Brain microvascular endothelial cell (primary cell): ENCODE data around the gene RABEP2.

Experiments used
- DNase-seq: peaks from one replicate; pipeline ENCODE4 v3.0.0-alpha.2; 2020
- H3K27ac ChIP-seq: fragments of 250-450 bp; sonication (Bioruptor Pico); 2 replicates; pipeline ENCODE4 v1.5.1; 2020; ENCODE audit warnings: mild to moderate bottlenecking, moderate library complexity
- H3K27me3 ChIP-seq: fragments of 250-450 bp; sonication (Bioruptor Pico); replicated peaks from 2 replicates; pipeline ENCODE4 v1.5.1; 2020; ENCODE audit warnings: mild to moderate bottlenecking
- H3K36me3 ChIP-seq: fragments of 250-450 bp; sonication (Bioruptor Pico); replicated peaks from 2 replicates; pipeline ENCODE4 v1.5.1; 2020; ENCODE audit warnings: mild to moderate bottlenecking
- H3K4me3 ChIP-seq: 2 replicates; pipeline ENCODE4 v1.5.1; 2011; ENCODE audit warnings: low read depth, mild to moderate bottlenecking, control low read depth, low read length, moderate library complexity
- in situ Hi-C: cut with HindIII; loops from 2 replicates; pipeline ENCODE4 v1.10.0; 2017; ENCODE audit warnings: low sequenced_read_pairs, low pct_ligation_motif_present
- TF ChIP-seq, protein P1 (sequence below): IDR thresholded peaks from 2 replicates; pipeline ENCODE4 v1.5.1; 2011; ENCODE audit warnings: low read depth, mild to moderate bottlenecking, moderate library complexity, low read length, control low read depth, inconsistent platforms; ENCODE audit errors: missing control alignments

The RABEP2 gene

DNA sequence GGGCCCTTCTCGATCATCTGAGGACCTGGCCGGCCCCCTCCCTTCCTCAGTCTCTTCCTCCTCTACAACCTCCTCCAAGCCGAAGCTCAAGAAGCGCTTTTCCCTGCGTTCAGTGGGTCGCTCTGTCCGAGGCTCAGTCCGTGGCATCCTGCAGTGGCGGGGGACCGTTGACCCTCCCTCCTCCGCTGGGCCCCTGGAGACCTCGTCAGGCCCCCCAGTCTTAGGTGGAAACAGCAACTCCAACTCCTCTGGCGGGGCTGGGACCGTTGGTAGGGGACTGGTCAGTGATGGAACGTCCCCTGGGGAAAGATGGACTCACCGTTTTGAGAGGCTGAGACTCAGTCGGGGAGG is 58.6 kb downstream of the RABEP2 start:
- Histone ChIP-seq H3K27me3 (no peaks in the 10 kb centered on the region), H3K36me3 (peaks cover 33% of the 10 kb centered on the region), H3K4me3 (no peak overlapping the region), H3K27ac (no peak overlapping the region)
- in situ Hi-C loops, result no loop called here
- TF ChIP-seq, protein P1, sequence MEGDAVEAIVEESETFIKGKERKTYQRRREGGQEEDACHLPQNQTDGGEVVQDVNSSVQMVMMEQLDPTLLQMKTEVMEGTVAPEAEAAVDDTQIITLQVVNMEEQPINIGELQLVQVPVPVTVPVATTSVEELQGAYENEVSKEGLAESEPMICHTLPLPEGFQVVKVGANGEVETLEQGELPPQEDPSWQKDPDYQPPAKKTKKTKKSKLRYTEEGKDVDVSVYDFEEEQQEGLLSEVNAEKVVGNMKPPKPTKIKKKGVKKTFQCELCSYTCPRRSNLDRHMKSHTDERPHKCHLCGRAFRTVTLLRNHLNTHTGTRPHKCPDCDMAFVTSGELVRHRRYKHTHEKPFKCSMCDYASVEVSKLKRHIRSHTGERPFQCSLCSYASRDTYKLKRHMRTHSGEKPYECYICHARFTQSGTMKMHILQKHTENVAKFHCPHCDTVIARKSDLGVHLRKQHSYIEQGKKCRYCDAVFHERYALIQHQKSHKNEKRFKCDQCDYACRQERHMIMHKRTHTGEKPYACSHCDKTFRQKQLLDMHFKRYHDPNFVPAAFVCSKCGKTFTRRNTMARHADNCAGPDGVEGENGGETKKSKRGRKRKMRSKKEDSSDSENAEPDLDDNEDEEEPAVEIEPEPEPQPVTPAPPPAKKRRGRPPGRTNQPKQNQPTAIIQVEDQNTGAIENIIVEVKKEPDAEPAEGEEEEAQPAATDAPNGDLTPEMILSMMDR, result no peak
- DNase-seq, result no peak

DNA sequence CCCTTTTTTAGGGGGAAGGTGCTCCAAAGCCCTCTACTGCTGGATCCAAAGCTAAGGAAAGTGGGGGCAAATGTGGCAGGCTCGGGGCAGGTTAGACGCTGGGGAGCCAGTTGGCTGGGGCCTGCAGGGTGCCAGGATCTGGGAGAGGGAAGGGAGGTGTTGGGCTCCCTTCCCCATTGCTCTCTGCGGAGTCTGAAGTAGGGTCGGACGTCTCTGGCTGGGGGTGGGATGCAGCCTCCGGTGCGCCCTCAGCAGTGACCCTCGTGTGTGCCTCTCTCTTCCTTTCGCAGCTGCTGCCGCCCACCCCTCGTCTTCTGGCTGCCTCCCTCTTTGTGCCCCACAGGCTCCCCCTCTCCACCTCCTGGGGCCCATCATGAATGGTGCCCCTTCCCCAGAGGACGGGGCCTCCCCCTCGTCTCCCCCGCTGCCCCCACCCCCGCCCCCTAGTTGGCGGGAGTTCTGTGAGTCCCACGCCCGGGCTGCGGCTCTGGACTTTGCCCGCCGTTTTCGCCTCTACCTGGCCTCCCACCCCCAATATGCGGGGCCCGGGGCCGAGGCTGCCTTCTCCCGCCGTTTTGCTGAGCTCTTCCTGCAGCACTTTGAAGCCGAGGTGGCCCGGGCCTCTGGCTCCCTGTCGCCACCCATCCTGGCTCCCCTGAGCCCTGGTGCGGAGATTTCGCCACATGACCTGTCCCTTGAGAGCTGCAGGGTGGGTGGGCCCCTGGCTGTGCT is 59.1 kb downstream of the RABEP2 start:
- H3K27ac ChIP-seq, result no peak overlapping the region
- H3K36me3 ChIP-seq, result peaks cover 29% of the 10 kb centered on the region
- TF ChIP-seq, protein P1, result no peak
- in situ Hi-C loops, result no loop called here
- H3K4me3 ChIP-seq, result no peak overlapping the region
- H3K27me3 ChIP-seq, result no peaks in the 10 kb centered on the region
- no peak for DNase-seq

DNA sequence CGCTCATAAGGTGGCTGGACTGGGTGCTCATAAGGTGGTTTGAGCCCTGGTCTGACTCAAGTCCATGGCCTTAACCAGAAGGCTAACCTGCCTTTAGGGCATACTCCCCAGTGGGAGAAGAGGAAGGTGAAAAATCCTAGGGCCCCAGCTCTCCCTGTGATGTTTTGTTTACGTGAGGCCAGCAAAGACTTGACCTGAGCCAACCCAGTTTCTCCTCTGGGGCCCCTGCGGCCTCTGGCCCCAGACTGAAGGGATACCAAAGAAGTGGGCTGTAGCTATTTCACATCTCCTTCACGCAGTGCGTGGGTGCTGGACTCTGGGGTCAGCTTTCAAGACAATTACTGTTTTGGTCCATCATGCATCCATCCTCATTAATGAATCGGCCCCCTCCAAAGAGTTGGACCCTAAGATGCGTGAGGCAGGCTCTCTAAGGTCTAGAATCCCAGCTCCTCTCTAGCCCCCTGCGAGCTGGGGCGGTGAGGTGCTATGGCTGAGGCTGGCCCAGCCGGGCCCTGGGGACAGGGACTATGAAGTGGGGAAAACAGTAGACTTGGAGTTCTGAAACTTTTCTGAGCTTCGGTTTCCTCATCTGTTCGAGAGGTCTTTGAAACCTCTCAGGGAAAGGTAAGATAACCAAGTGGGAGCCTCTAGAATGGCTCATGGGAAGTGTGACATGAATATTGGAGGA is 59.9 kb downstream of the RABEP2 start:
- no peaks in the 10 kb centered on the region for H3K27me3 ChIP-seq
- TF ChIP-seq, protein P1, result no peak
- no peak overlapping the region for H3K27ac ChIP-seq
- H3K4me3 ChIP-seq, result no peak overlapping the region
- in situ Hi-C loops, result no loop called here
- DNase-seq, result no peak
- H3K36me3 ChIP-seq, result peaks cover 23% of the 10 kb centered on the region

DNA sequence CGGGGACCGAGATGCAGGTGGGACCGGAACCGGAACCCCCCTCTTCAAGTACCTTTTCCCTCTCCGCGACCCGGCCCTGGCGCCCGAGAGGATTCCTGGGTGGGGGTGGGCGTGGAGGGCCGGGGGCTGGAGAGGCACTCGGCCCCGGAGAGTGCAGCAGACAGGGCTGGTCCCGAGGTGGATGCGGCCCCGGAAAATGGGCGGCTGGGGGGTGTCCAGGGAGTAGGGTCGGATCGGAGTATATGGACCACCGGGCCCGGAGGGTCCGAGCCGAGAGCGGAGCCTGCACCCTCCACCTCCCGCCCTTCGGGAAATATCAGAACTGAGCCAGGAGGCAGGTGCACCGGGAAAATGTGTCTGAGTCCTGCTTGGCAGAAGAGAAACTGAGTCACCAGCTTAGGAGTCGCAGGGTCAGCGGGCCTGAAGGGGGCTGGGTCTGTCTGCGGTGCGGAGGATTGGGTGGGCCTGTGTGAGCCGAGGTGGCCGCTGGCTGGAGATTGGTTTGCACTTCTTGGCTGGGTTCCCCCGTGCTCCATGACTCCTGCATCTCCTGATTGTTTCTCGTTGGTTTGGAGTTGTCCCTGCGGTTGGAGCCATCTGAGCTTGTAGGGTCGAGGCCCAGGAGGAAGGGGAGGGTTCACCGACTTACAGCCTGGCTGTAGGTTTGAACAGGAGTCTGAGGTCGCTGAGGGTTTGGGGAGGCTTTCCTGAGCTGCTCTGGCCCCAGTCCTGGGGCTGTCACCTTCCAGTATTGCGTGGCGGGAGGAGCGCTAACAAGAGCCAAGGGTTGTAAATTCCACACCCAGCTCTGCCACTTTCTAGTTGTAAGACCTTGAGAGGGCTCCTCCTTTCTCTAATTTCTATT is 60.9 kb downstream of the RABEP2 start:
- Histone ChIP-seq H3K27ac (peak overlapping the region; percentile 87), H3K4me3 (peak overlapping the region; percentile 95), H3K27me3 (no peaks in the 10 kb centered on the region), H3K36me3 (peaks cover 14% of the 10 kb centered on the region)
- DNase-seq, result peak; percentile 34
- TF ChIP-seq, protein P1, result no peak
- in situ Hi-C loops, result no loop called here

DNA sequence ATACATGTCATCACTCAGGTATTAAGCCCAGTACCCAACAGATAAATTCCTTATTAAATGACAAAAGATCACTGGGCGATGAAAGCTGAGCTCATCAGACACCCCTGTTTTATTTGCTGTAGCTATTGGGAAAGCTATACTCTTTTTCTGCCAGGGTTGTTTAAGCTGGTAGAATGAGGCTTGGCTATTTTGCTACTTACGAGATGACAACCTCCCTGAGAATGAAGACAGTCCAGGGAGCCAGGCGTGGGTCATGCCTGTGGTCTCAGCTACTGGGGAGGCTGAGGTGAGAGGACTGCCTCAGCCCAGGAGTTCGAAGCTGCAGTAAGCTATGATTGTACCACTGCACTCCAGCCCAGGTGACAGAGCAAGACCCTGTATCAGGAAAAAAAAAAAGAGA is 65.7 kb downstream of the RABEP2 start:
- H3K36me3 ChIP-seq, result no peaks in the 10 kb centered on the region
- TF ChIP-seq, protein P1, result no peak
- DNase-seq, result no peak
- H3K27me3 ChIP-seq, result no peaks in the 10 kb centered on the region
- no peak overlapping the region for H3K4me3 ChIP-seq
- no peak overlapping the region for H3K27ac ChIP-seq
- in situ Hi-C loops, result no loop called here
